Activated CD4-positive, alpha-beta T cell treated with anti-CD3 and anti-CD28 coated beads for 36 hours (primary cell): ENCODE measurements around the gene MCC. TPM values are rescaled to one million over a fixed set of nuclear protein-coding genes. Genes with fewer than 3 reads are reported as not detected.

Experiments used
- ATAC-seq: fragments of 200-7000 bp; cut with Tn5 transposase; one replicate; pipeline ENCODE4 v1.10.0; 2021; ENCODE audit warnings: mild to moderate bottlenecking, moderate library complexity
- CTCF ChIA-PET: fragments of 350-600 bp; sonication (Branson Sonifier 250); formaldehyde crosslinking; loops from one replicate; lab custom pipeline; 2021; ENCODE audit warnings: antibody characterized with exemption; lab: Charles Lee
- POLR2A ChIA-PET: fragments of 350-600 bp; sonication (Branson Sonifier 250); formaldehyde crosslinking; loops from one replicate; lab custom pipeline; 2021; ENCODE audit warnings: antibody characterized with exemption, inconsistent platforms; lab: Charles Lee
- DNase-seq: peaks from one replicate; pipeline ENCODE4 v3.0.0-alpha.2; 2020
- H3K27ac Mint-ChIP-seq: one replicate; pipeline ENCODE4 v1.8.0; 2021; ENCODE audit warnings: mixed read lengths
- H3K27me3 Mint-ChIP-seq: one replicate; pipeline ENCODE4 v1.8.0; 2021; ENCODE audit warnings: mixed read lengths
- H3K36me3 Mint-ChIP-seq: one replicate; pipeline ENCODE4 v1.8.0; 2021; ENCODE audit warnings: low read depth, mixed read lengths
- H3K4me1 Mint-ChIP-seq: one replicate; pipeline ENCODE4 v1.8.0; 2021; ENCODE audit warnings: mixed read lengths
- H3K4me3 Mint-ChIP-seq: one replicate; pipeline ENCODE4 v1.8.0; 2021; ENCODE audit warnings: mild to moderate bottlenecking, moderate library complexity, mixed read lengths
- H3K9me3 Mint-ChIP-seq: one replicate; pipeline ENCODE4 v1.8.0; 2021; ENCODE audit warnings: low read depth, mixed read lengths
- intact Hi-C, 2 experiments: fragments of 100-400 bp; cut with DNase I in 1 of 2; cut with micrococcal nuclease in 1 of 2; formaldehyde crosslinking; loops; one replicate each; pipeline versions ENCODE4 v1.14.2 to v1.15.1; 2022 to 2024; cut with DNase I, micrococcal nuclease
- total RNA-seq, 2 experiments: library from RNA; stranded (reverse); gene quantifications; one replicate each; pipeline ENCODE4 v1.2.3, GENCODE V29; 2021

The MCC gene
- total RNA-seq, 2 experiments from 2014 or later, result 1.9 to 2.4 TPM

GRCh38 chr5:113167985-113168384, 320.3 kb downstream of the MCC start:
- no peaks in the 10 kb centered on the region for H3K9me3 Mint-ChIP-seq
- CTCF ChIA-PET, result no interaction called here

GRCh38 chr5:113166852-113167366, 321.3 kb downstream of the MCC start:
- CTCF ChIA-PET, result no interaction called here
- H3K4me3 Mint-ChIP-seq, result no peak overlapping the region
- H3K27ac Mint-ChIP-seq, result no peak overlapping the region
- H3K27me3 Mint-ChIP-seq, result no peaks in the 10 kb centered on the region
- intact Hi-C loops, result no loop called here
- H3K36me3 Mint-ChIP-seq, result no peaks in the 10 kb centered on the region
- POLR2A ChIA-PET, result no interaction called here
- peaks cover 6% of the 10 kb centered on the region for H3K4me1 Mint-ChIP-seq
- DNase-seq, result no peak
- no peak for ATAC-seq
- no peaks in the 10 kb centered on the region for H3K9me3 Mint-ChIP-seq

More at GRCh38 chr5:113167985-113168384, 320.3 kb downstream of the MCC start:
- DNase-seq, result no peak
- Mint-ChIP-seq H3K36me3 (no peaks in the 10 kb centered on the region), H3K4me3 (no peak overlapping the region), H3K27me3 (no peaks in the 10 kb centered on the region), H3K4me1 (peaks cover 3% of the 10 kb centered on the region), H3K27ac (no peak overlapping the region)
- ATAC-seq, result no peak
- POLR2A ChIA-PET, result no interaction called here
- intact Hi-C loops, result no loop called here

GRCh38 chr5:113166261-113166660, 322.0 kb downstream of the MCC start:
- intact Hi-C loops, result no loop called here
- ChIA-PET CTCF (no interaction called here), POLR2A (no interaction called here)
- Mint-ChIP-seq H3K4me3 (no peak overlapping the region), H3K27ac (no peak overlapping the region), H3K27me3 (no peaks in the 10 kb centered on the region), H3K4me1 (peaks cover 6% of the 10 kb centered on the region), H3K36me3 (no peaks in the 10 kb centered on the region), H3K9me3 (no peaks in the 10 kb centered on the region)
- ATAC-seq (no peak), DNase-seq (no peak)

GRCh38 chr5:113164021-113164420, 324.2 kb downstream of the MCC start:
- no peak for ATAC-seq
- Mint-ChIP-seq H3K9me3 (no peaks in the 10 kb centered on the region), H3K4me3 (no peak overlapping the region), H3K27me3 (no peaks in the 10 kb centered on the region), H3K36me3 (no peaks in the 10 kb centered on the region), H3K4me1 (peaks cover 6% of the 10 kb centered on the region), H3K27ac (no peak overlapping the region)
- ChIA-PET CTCF (interaction anchor here (0.6 kb wide), 1 partner anchor 448 kb away, joined by 3 read pairs; no protein-coding TSS in a partner anchor), POLR2A (no interaction called here)
- DNase-seq, result no peak
- intact Hi-C loops, result no loop called here

- ATAC-seq, result no peak
- Mint-ChIP-seq H3K27me3 (no peaks in the 10 kb centered on the region), H3K27ac (no peak overlapping the region), H3K9me3 (no peaks in the 10 kb centered on the region), H3K4me3 (no peak overlapping the region), H3K36me3 (no peaks in the 10 kb centered on the region), H3K4me1 (peaks cover 6% of the 10 kb centered on the region)
- DNase-seq, result no peak
- CTCF ChIA-PET, result no interaction called here
- POLR2A ChIA-PET, result no interaction called here
- intact Hi-C loops, result no loop called here
These were observed 324.9 kb downstream of the MCC start for GRCh38 chr5:113163328-113163727.

- no peaks in the 10 kb centered on the region for H3K36me3 Mint-ChIP-seq
- ATAC-seq, result no peak
These were observed 325.5 kb downstream of the MCC start for GRCh38 chr5:113162770-113163169.

GRCh38 chr5:113162208-113162607, 326.0 kb downstream of the MCC start:
- intact Hi-C loops, result no loop called here
- peaks cover 6% of the 10 kb centered on the region for H3K4me1 Mint-ChIP-seq
- H3K27me3 Mint-ChIP-seq, result no peaks in the 10 kb centered on the region
- CTCF ChIA-PET, result no interaction called here
- no peaks in the 10 kb centered on the region for H3K36me3 Mint-ChIP-seq
- POLR2A ChIA-PET, result no interaction called here
- ATAC-seq (no peak), DNase-seq (no peak)
- no peak overlapping the region for H3K27ac Mint-ChIP-seq
- no peaks in the 10 kb centered on the region for H3K9me3 Mint-ChIP-seq
- no peak overlapping the region for H3K4me3 Mint-ChIP-seq

More at GRCh38 chr5:113162770-113163169, 325.5 kb downstream of the MCC start:
- no peak for DNase-seq
- H3K27ac Mint-ChIP-seq, result no peak overlapping the region
- no peaks in the 10 kb centered on the region for H3K9me3 Mint-ChIP-seq
- no peak overlapping the region for H3K4me3 Mint-ChIP-seq
- intact Hi-C loops, result no loop called here
- POLR2A ChIA-PET, result no interaction called here
- peaks cover 6% of the 10 kb centered on the region for H3K4me1 Mint-ChIP-seq
- no peaks in the 10 kb centered on the region for H3K27me3 Mint-ChIP-seq
- CTCF ChIA-PET, result no interaction called here

- POLR2A ChIA-PET, result no interaction called here
These were observed 326.4 kb downstream of the MCC start for GRCh38 chr5:113161806-113162205.

GRCh38 chr5:113157886-113158285, 330.4 kb downstream of the MCC start:
- H3K27me3 Mint-ChIP-seq, result no peaks in the 10 kb centered on the region
- no peak overlapping the region for H3K4me3 Mint-ChIP-seq
- H3K27ac Mint-ChIP-seq, result no peak overlapping the region
- H3K4me1 Mint-ChIP-seq, result peaks cover 3% of the 10 kb centered on the region
- POLR2A ChIA-PET, result no interaction called here
- ATAC-seq, result no peak
- intact Hi-C loops, result no loop called here
- CTCF ChIA-PET, result interaction anchor here (1.2 kb wide), 1 partner anchor 115 kb away, joined by 4 read pairs; no protein-coding TSS in a partner anchor
- H3K9me3 Mint-ChIP-seq, result no peaks in the 10 kb centered on the region
- no peaks in the 10 kb centered on the region for H3K36me3 Mint-ChIP-seq
- DNase-seq, result no peak

More at GRCh38 chr5:113161806-113162205, 326.4 kb downstream of the MCC start:
- no peaks in the 10 kb centered on the region for H3K27me3 Mint-ChIP-seq
- CTCF ChIA-PET, result no interaction called here
- peaks cover 6% of the 10 kb centered on the region for H3K4me1 Mint-ChIP-seq
- intact Hi-C loops, result no loop called here
- DNase-seq, result no peak
- no peak overlapping the region for H3K4me3 Mint-ChIP-seq
- H3K36me3 Mint-ChIP-seq, result no peaks in the 10 kb centered on the region
- no peak overlapping the region for H3K27ac Mint-ChIP-seq
- ATAC-seq, result no peak
- no peaks in the 10 kb centered on the region for H3K9me3 Mint-ChIP-seq

- intact Hi-C loops, result no loop called here
- H3K4me3 Mint-ChIP-seq, result no peak overlapping the region
- DNase-seq, result no peak
- no peaks in the 10 kb centered on the region for H3K4me1 Mint-ChIP-seq
- no peaks in the 10 kb centered on the region for H3K36me3 Mint-ChIP-seq
- ChIA-PET POLR2A (no interaction called here), CTCF (no interaction called here)
- H3K27me3 Mint-ChIP-seq, result no peaks in the 10 kb centered on the region
- no peak for ATAC-seq
- H3K9me3 Mint-ChIP-seq, result no peaks in the 10 kb centered on the region
- no peak overlapping the region for H3K27ac Mint-ChIP-seq
These were observed 331.9 kb downstream of the MCC start for GRCh38 chr5:113156271-113156877.

- no peak for ATAC-seq
- Mint-ChIP-seq H3K9me3 (no peaks in the 10 kb centered on the region), H3K4me3 (no peak overlapping the region), H3K27ac (no peak overlapping the region), H3K27me3 (no peaks in the 10 kb centered on the region), H3K4me1 (no peaks in the 10 kb centered on the region), H3K36me3 (no peaks in the 10 kb centered on the region)
- no peak for DNase-seq
- ChIA-PET CTCF (interaction anchor here (0.5 kb wide), 1 partner anchor 59 kb away, joined by 4 read pairs; no protein-coding TSS in a partner anchor), POLR2A (interaction anchor here (0.6 kb wide), 1 partner anchor 21 kb away, joined by 4 read pairs; no protein-coding TSS in a partner anchor)
- intact Hi-C loops, result no loop called here
These were observed 334.6 kb downstream of the MCC start for GRCh38 chr5:113153512-113154097.

GRCh38 chr5:113152380-113152740, 335.9 kb downstream of the MCC start:
- Mint-ChIP-seq H3K4me3 (no peak overlapping the region), H3K36me3 (no peaks in the 10 kb centered on the region), H3K27ac (no peak overlapping the region), H3K27me3 (no peaks in the 10 kb centered on the region), H3K9me3 (no peaks in the 10 kb centered on the region), H3K4me1 (no peaks in the 10 kb centered on the region)
- CTCF ChIA-PET, result no interaction called here
- POLR2A ChIA-PET, result no interaction called here
- ATAC-seq (no peak), DNase-seq (no peak)
- intact Hi-C loops, result no loop called here
